Gastrocnemius medialis (tissue), 4 donors: ENCODE results near the gene NID1. TPM values are rescaled to one million over a fixed set of nuclear protein-coding genes. Genes with fewer than 3 reads are reported as not detected.

ENCODE experiments used
- ATAC-seq, 2 donors: fragments of 150-250 bp; one replicate each; pipeline ENCODE4 v1.9.1; 2016
- DNase-seq, 2 donors: peaks; one replicate each; pipeline ENCODE4 v3.0.0-alpha.2; 2019
- H3K27ac ChIP-seq, 4 donors: fragments of 200-600 bp; sonication (generic); 1 replicate in 1 of 4; 2 replicates in 3 of 4; pipeline ENCODE4 v1.5.1; 2016 to 2018; ENCODE audit warnings: mild to moderate bottlenecking in 2 of 4, moderate library complexity in 1 of 4
- H3K27me3 ChIP-seq, 3 donors: fragments of 200-600 bp; sonication (generic) in 2 of 3; 1 replicate in 1 of 3; 2 replicates in 2 of 3; pipeline versions ENCODE4 v1.5.1 to v1.6.0; 2016 to 2019; ENCODE audit warnings: mild to moderate bottlenecking in 1 of 3, moderate library complexity in 1 of 3
- H3K36me3 ChIP-seq, 2 donors: fragments of 200-600 bp; sonication (generic) in 1 of 2; one replicate each; pipeline ENCODE4 v1.5.1; 2017 to 2018
- H3K4me1 ChIP-seq, 2 donors: fragments of 200-600 bp; sonication (generic) in 1 of 2; one replicate each; pipeline ENCODE4 v1.5.1; 2016 to 2017; ENCODE audit warnings: mild to moderate bottlenecking in 2 of 2
- H3K4me3 ChIP-seq, 4 donors: fragments of 200-600 bp; sonication (generic) in 3 of 4; 1 replicate in 1 of 4; 2 replicates in 3 of 4; pipeline ENCODE4 v1.5.1; 2016 to 2019; ENCODE audit warnings: mild to moderate bottlenecking in 2 of 4
- H3K9me3 ChIP-seq, 3 donors: fragments of 200-600 bp; sonication (generic) in 2 of 3; 1 replicate in 1 of 3; 2 replicates in 2 of 3; pipeline ENCODE4 v1.5.1; 2016 to 2019
- POLR2A ChIP-seq, 2 donors: fragments of 450-650 bp; IDR thresholded peaks; one replicate each; pipeline ENCODE4 v1.6.1; 2017; ENCODE audit warnings: antibody characterized with exemption in 2 of 2, mild to moderate bottlenecking in 2 of 2, moderate library complexity in 2 of 2
- in situ Hi-C, 4 donors: fragments of 200-750 bp; cut with MboI; loops; one replicate each; pipeline versions ENCODE4 v1.15.0 to v1.8.0; 2017; ENCODE audit warnings: low sequenced_read_pairs in 4 of 4
- intact Hi-C: fragments of 100-400 bp; cut with DNase I; formaldehyde crosslinking; loops from one replicate; pipeline ENCODE4 v1.15.1; 2023; ENCODE audit warnings: low total_unique reads
- total RNA-seq, 4 donors: library from RNA; depleted of rRNA; stranded (reverse); fragments of >200 nt; gene quantifications; one replicate each; pipeline versions ENCODE4 v1.1.0 to v1.2.3, GENCODE V29; 2016
- TF ChIP-seq, protein P1 (sequence below), 5 experiments: fragments of 450-650 bp in 3 of 5; fragments of 200-600 bp in 2 of 5; sonication (generic) in 2 of 5; IDR thresholded peaks in 4 of 5; conservative IDR thresholded peaks in 1 of 5; 1 replicate in 4 of 5; 2 replicates in 1 of 5; pipeline ENCODE4 v1.5.1; 2016 to 2019; ENCODE audit warnings: antibody characterized with exemption in 5 of 5, mild to moderate bottlenecking in 3 of 5, moderate library complexity in 3 of 5

Gene NID1
- total RNA-seq, 4 donors from 2014 or later, result 33.7 to 79.0 (median 51.7) TPM

DNA sequence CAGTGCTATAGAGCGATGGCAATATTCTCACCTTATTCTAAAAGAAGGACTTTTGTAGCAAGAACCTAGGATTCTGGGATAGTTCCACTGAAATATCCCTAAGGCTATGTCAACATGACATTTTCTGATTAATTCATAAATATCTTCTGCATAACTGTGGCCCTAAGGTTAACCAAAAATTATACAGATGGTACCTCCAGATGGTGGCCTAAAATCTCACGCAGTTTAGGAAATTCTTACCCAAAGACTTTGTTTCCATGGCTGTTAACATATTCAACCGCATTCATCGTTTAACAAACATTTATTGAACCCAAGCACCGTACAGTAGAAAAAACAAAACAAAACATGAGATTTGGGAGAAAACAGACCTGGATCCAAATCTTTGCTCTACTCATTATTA, 19.1 kb downstream of the NID1 start:
- Histone ChIP-seq H3K4me1 (no peaks in the 10 kb centered on the region), H3K36me3 (peaks cover 0 to 4% of the 10 kb centered on the region in 2 donors), H3K9me3 (no peaks in the 10 kb centered on the region), H3K27me3 (no peaks in the 10 kb centered on the region), H3K27ac (peak overlapping the region in 1 of 4 donors; percentile 24), H3K4me3 (no peak overlapping the region)
- ATAC-seq (no peak), DNase-seq (no peak)
- TF ChIP-seq POLR2A (IDR thresholded peaks at IDR 0.05), result no peak
- TF ChIP-seq, protein P1, sequence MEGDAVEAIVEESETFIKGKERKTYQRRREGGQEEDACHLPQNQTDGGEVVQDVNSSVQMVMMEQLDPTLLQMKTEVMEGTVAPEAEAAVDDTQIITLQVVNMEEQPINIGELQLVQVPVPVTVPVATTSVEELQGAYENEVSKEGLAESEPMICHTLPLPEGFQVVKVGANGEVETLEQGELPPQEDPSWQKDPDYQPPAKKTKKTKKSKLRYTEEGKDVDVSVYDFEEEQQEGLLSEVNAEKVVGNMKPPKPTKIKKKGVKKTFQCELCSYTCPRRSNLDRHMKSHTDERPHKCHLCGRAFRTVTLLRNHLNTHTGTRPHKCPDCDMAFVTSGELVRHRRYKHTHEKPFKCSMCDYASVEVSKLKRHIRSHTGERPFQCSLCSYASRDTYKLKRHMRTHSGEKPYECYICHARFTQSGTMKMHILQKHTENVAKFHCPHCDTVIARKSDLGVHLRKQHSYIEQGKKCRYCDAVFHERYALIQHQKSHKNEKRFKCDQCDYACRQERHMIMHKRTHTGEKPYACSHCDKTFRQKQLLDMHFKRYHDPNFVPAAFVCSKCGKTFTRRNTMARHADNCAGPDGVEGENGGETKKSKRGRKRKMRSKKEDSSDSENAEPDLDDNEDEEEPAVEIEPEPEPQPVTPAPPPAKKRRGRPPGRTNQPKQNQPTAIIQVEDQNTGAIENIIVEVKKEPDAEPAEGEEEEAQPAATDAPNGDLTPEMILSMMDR (IDR thresholded peaks at IDR 0.05 in 4 of 5, conservative IDR thresholded peaks at IDR 0.05 in 1 of 5), result no peak
- in situ Hi-C loops, result no loop called here
- intact Hi-C loops, result no loop called here

DNA sequence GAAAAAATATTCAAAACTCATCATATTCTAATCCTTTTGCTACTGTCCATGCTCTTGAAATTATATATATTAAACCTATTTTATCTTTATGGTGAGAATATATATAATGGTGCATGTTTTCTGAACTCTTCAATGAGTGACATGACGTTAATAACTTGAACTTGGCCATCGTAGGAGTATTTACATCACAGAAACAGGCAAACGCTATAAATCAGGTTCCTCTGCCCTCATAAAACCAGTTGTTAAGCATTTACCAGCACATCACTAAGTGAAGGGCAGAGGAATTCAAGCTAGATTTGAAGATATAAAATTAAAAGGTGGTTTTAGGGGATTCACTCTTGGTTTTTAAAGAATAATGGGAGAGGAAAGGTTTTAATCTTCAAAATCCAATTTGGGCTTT, 20.5 kb downstream of the NID1 start:
- intact Hi-C loops (no loop called here), in situ Hi-C loops (no loop called here)
- Histone ChIP-seq H3K9me3 (no peaks in the 10 kb centered on the region), H3K36me3 (peaks cover 0 to 4% of the 10 kb centered on the region in 2 donors), H3K27ac (no peak overlapping the region), H3K27me3 (no peaks in the 10 kb centered on the region), H3K4me1 (no peaks in the 10 kb centered on the region), H3K4me3 (no peak overlapping the region)
- no peak for DNase-seq
- TF ChIP-seq, protein P1 (IDR thresholded peaks at IDR 0.05 in 4 of 5, conservative IDR thresholded peaks at IDR 0.05 in 1 of 5), result no peak
- no peak for TF ChIP-seq POLR2A (IDR thresholded peaks at IDR 0.05)
- no peak for ATAC-seq

- in situ Hi-C loops, result no loop called here
These were observed 23.0 kb downstream of the NID1 start for GRCh38 chr1:236041631-236042618.

GRCh38 chr1:236039740-236040685, 24.9 kb downstream of the NID1 start:
- in situ Hi-C loops (no loop called here), intact Hi-C loops (no loop called here)
- Histone ChIP-seq H3K9me3 (no peaks in the 10 kb centered on the region), H3K36me3 (no peaks in the 10 kb centered on the region), H3K4me1 (peaks cover 0 to 3% of the 10 kb centered on the region in 2 donors), H3K27me3 (no peaks in the 10 kb centered on the region), H3K27ac (peak overlapping the region; percentile 65 to 77 (median 72)), H3K4me3 (no peak overlapping the region)
- DNase-seq (peak; percentile 51 to 67), ATAC-seq (peak; percentile 82 to 88)
- TF ChIP-seq, protein P1 (IDR thresholded peaks at IDR 0.05 in 4 of 5, conservative IDR thresholded peaks at IDR 0.05 in 1 of 5), result no peak
- TF ChIP-seq POLR2A (IDR thresholded peaks at IDR 0.05), result peak; percentile 5 to 50

More at GRCh38 chr1:236041631-236042618, 23.0 kb downstream of the NID1 start:
- TF ChIP-seq POLR2A (IDR thresholded peaks at IDR 0.05), result no peak
- TF ChIP-seq, protein P1 (IDR thresholded peaks at IDR 0.05 in 4 of 5, conservative IDR thresholded peaks at IDR 0.05 in 1 of 5), result no peak
- H3K27ac ChIP-seq, result peak overlapping the region in 3 of 4 donors; percentile 65 to 77 (median 72)
- no peaks in the 10 kb centered on the region for H3K27me3 ChIP-seq
- ATAC-seq (no peak), DNase-seq (no peak)
- H3K4me1 ChIP-seq, result peaks cover 0 to 2% of the 10 kb centered on the region in 2 donors
- H3K36me3 ChIP-seq, result peaks cover 0 to 4% of the 10 kb centered on the region in 2 donors
- no peaks in the 10 kb centered on the region for H3K9me3 ChIP-seq
- no peak overlapping the region for H3K4me3 ChIP-seq
- intact Hi-C loops, result no loop called here
